Measurements from ENCODE around the gene CBS.

Gene CBS

GRCh38 chr21:43020771-43021170, 54.9 kb downstream of the CBS start (continued):
- TF ChIP-seq PATZ1 (CRISPR knock-in tag; IDR thresholded peaks at IDR 0.05; ENCODE audit: borderline replicate concordance) (no peak), BACH2 (CRISPR knock-in tag; IDR thresholded peaks at IDR 0.05; ENCODE audit: borderline replicate concordance) (no peak), ZFP3 (CRISPR knock-in tag; IDR thresholded peaks at IDR 0.05) (no peak), TOX (CRISPR knock-in tag; IDR thresholded peaks at IDR 0.05; ENCODE audit: borderline replicate concordance) (no peak), ZNF8 (CRISPR knock-in tag; IDR thresholded peaks at IDR 0.05) (no peak), CSRNP3 (CRISPR knock-in tag; IDR thresholded peaks at IDR 0.05) (no peak)

- no peak for TF ChIP-seq CSDC2 (CRISPR knock-in tag; IDR thresholded peaks at IDR 0.05)
- no peak for TF ChIP-seq TCF4 (CRISPR knock-in tag; IDR thresholded peaks at IDR 0.05; ENCODE audit: borderline replicate concordance)
- TF ChIP-seq CSRNP3 (CRISPR knock-in tag; IDR thresholded peaks at IDR 0.05), result no peak
- no peak for TF ChIP-seq SNAI2 (CRISPR knock-in tag; IDR thresholded peaks at IDR 0.05)
- TF ChIP-seq CREB5 (CRISPR knock-in tag; IDR thresholded peaks at IDR 0.05; ENCODE audit: low read depth), result no peak
- no peak for TF ChIP-seq GLIS3 (CRISPR knock-in tag; IDR thresholded peaks at IDR 0.05)
- no peak for TF ChIP-seq TOX (CRISPR knock-in tag; IDR thresholded peaks at IDR 0.05; ENCODE audit: borderline replicate concordance)
- TF ChIP-seq ZFP3 (CRISPR knock-in tag; IDR thresholded peaks at IDR 0.05), result no peak
- no peak for TF ChIP-seq PPARA (CRISPR knock-in tag; IDR thresholded peaks at IDR 0.05; ENCODE audit: borderline replicate concordance)
- TF ChIP-seq PATZ1 (CRISPR knock-in tag; IDR thresholded peaks at IDR 0.05; ENCODE audit: borderline replicate concordance), result no peak
- no peak for TF ChIP-seq ZNF8 (CRISPR knock-in tag; IDR thresholded peaks at IDR 0.05)
- TF ChIP-seq RARB (CRISPR knock-in tag; IDR thresholded peaks at IDR 0.05), result no peak
- no peak for TF ChIP-seq ESRRG (CRISPR knock-in tag; IDR thresholded peaks at IDR 0.05)
- TF ChIP-seq ZC3H10 (CRISPR knock-in tag; IDR thresholded peaks at IDR 0.05), result no peak
- no peak for TF ChIP-seq BACH2 (CRISPR knock-in tag; IDR thresholded peaks at IDR 0.05; ENCODE audit: borderline replicate concordance)
- no peak for TF ChIP-seq OSR1 (CRISPR knock-in tag; IDR thresholded peaks at IDR 0.05)
- no peak for TF ChIP-seq ZNF70 (CRISPR knock-in tag; IDR thresholded peaks at IDR 0.05)
- TF ChIP-seq ZFP30 (CRISPR knock-in tag; IDR thresholded peaks at IDR 0.05), result no peak
- no peak for ATAC-seq
Measured at GRCh38 chr21:43020177-43020576, 55.5 kb downstream of the CBS start.

- ATAC-seq, result no peak
- TF ChIP-seq ARNTL (CRISPR knock-in tag; IDR thresholded peaks at IDR 0.05; ENCODE audit: borderline replicate concordance, low read depth) (no peak), ZNF8 (CRISPR knock-in tag; IDR thresholded peaks at IDR 0.05) (no peak), OSR1 (CRISPR knock-in tag; IDR thresholded peaks at IDR 0.05) (no peak), GLIS3 (CRISPR knock-in tag; IDR thresholded peaks at IDR 0.05) (no peak), CREB5 (CRISPR knock-in tag; IDR thresholded peaks at IDR 0.05; ENCODE audit: low read depth) (no peak), TSHZ2 (CRISPR knock-in tag; IDR thresholded peaks at IDR 0.05) (no peak), ZNF70 (CRISPR knock-in tag; IDR thresholded peaks at IDR 0.05) (no peak), ZC3H10 (CRISPR knock-in tag; IDR thresholded peaks at IDR 0.05) (no peak), BACH2 (CRISPR knock-in tag; IDR thresholded peaks at IDR 0.05; ENCODE audit: borderline replicate concordance) (no peak), CSRNP3 (CRISPR knock-in tag; IDR thresholded peaks at IDR 0.05) (no peak), ESRRG (CRISPR knock-in tag; IDR thresholded peaks at IDR 0.05) (no peak), RARB (CRISPR knock-in tag; IDR thresholded peaks at IDR 0.05) (no peak), TOX (CRISPR knock-in tag; IDR thresholded peaks at IDR 0.05; ENCODE audit: borderline replicate concordance) (no peak), PATZ1 (CRISPR knock-in tag; IDR thresholded peaks at IDR 0.05; ENCODE audit: borderline replicate concordance) (no peak)
Measured at GRCh38 chr21:43018519-43018918, 57.1 kb downstream of the CBS start.
